Omental fat pad (tissue), 4 donors: ENCODE data around the gene UCN2. TPM values are rescaled to one million over a fixed set of nuclear protein-coding genes. Genes with fewer than 3 reads are reported as not detected.

Source experiments
- ATAC-seq: fragments of 150-250 bp; one replicate; pipeline ENCODE4 v1.9.1; 2016; ENCODE audit warnings: mild to moderate bottlenecking, moderate library complexity; ENCODE audit not compliant: low FRiP score
- DNase-seq: peaks from one replicate; pipeline ENCODE4 v3.0.0-alpha.2; 2019; ENCODE audit warnings: low spot score
- total RNA-seq, 4 donors: library from RNA; depleted of rRNA; stranded (reverse); fragments of >200 nt; gene quantifications; one replicate each; pipeline ENCODE4 v1.1.0, GENCODE V29; 2016
- TF ChIP-seq, protein P1 (sequence below), 3 donors: fragments of 450-650 bp; IDR thresholded peaks; one replicate each; pipeline ENCODE4 v1.5.1; 2016 to 2017; ENCODE audit warnings: antibody characterized with exemption in 3 of 3, mild to moderate bottlenecking in 3 of 3, moderate library complexity in 2 of 3

Gene UCN2
- total RNA-seq, 4 donors from 2014 or later: 0.28 TPM; not detected in 3

DNA sequence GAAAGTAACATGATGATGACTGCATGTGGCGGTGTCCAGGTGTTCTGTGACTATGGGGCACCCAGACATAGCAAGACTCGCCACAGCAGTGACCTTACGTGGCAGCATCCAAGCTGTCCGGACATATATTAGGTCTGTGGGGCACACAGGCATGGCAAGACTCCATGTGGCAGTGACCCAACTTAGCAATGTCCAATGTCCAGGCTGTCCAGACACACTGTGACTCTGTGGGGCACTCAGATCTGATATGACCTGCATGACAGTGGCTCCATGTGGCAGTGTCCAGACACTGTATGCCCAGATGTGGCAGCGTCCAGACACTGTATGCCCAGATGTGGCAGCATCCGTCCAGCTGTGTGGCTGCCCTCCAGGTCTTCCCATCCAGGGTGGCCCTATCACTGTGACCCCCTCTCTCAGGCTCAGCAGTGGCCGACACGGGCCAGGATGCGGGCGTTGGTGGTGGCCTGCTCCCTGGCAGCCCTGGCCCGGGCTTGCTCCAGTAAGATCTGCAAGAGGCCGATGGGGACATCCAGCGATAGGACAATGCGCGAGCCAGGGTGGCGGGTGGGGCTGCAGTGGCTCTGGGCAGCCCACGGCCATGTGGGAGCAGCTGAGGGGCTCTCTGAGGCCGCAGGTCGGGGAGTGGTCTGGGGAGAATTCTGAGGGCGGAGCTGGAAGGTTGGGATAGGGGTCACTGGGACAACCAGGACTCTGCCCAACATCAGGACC, 1.1 kb downstream of the UCN2 start:
- TF ChIP-seq, protein P1, sequence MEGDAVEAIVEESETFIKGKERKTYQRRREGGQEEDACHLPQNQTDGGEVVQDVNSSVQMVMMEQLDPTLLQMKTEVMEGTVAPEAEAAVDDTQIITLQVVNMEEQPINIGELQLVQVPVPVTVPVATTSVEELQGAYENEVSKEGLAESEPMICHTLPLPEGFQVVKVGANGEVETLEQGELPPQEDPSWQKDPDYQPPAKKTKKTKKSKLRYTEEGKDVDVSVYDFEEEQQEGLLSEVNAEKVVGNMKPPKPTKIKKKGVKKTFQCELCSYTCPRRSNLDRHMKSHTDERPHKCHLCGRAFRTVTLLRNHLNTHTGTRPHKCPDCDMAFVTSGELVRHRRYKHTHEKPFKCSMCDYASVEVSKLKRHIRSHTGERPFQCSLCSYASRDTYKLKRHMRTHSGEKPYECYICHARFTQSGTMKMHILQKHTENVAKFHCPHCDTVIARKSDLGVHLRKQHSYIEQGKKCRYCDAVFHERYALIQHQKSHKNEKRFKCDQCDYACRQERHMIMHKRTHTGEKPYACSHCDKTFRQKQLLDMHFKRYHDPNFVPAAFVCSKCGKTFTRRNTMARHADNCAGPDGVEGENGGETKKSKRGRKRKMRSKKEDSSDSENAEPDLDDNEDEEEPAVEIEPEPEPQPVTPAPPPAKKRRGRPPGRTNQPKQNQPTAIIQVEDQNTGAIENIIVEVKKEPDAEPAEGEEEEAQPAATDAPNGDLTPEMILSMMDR (IDR thresholded peaks at IDR 0.05): no peak
- ATAC-seq (no peak), DNase-seq (no peak)

- TF ChIP-seq, protein P1 (IDR thresholded peaks at IDR 0.05): no peak
- DNase-seq (peak; percentile 38), ATAC-seq (no peak)
Observed at GRCh38 chr3:48561045-48561736, 2.4 kb downstream of the UCN2 start.

- DNase-seq (no peak), ATAC-seq (no peak)
- TF ChIP-seq, protein P1 (IDR thresholded peaks at IDR 0.05): no peak
Observed at GRCh38 chr3:48560648-48561018, 2.9 kb downstream of the UCN2 start.

DNA sequence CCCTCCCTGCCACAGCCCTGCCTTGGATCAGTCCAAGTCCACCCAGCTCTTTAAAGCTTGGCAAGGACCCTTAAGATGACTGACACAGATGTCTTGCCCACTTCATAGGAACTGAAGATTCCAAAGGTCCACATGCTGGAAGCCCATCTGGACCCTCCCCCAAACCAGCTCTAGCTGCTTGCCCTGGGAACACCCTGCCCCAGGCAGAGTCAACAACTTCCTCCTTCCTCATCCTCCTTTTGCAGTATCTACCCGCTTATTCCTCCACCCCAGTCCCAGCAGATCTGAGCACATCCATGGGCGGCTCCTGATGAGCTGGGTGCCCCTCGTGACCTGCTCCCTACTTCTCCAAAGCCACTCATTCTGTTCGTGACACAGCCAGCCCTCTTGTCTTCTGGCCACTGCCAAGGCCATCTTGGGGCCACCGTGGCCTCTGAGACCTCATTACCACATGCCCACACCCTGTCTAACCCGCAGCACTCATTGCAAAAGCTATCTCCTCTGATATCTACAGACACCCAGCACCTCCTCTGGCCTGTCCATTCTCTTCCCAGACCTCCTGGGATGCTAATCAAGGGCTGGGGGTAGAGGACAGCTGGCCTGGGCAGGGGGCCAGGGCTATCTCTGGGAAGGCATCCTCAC, 5.0 kb downstream of the UCN2 start:
- ATAC-seq (no peak), DNase-seq (no peak)
- TF ChIP-seq, protein P1 (IDR thresholded peaks at IDR 0.05): no peak

GRCh38 chr3:48556796-48557626, 6.6 kb downstream of the UCN2 start, which contains the start of gene PFKFB4:
PFKFB4 (minus strand) TSS chr3:48556803; CDS start chr3:48556777, 26 bp downstream.
- peak; percentile 89 for DNase-seq
- ATAC-seq: peak; percentile 96
- TF ChIP-seq, protein P1 (IDR thresholded peaks at IDR 0.05): no peak

DNA sequence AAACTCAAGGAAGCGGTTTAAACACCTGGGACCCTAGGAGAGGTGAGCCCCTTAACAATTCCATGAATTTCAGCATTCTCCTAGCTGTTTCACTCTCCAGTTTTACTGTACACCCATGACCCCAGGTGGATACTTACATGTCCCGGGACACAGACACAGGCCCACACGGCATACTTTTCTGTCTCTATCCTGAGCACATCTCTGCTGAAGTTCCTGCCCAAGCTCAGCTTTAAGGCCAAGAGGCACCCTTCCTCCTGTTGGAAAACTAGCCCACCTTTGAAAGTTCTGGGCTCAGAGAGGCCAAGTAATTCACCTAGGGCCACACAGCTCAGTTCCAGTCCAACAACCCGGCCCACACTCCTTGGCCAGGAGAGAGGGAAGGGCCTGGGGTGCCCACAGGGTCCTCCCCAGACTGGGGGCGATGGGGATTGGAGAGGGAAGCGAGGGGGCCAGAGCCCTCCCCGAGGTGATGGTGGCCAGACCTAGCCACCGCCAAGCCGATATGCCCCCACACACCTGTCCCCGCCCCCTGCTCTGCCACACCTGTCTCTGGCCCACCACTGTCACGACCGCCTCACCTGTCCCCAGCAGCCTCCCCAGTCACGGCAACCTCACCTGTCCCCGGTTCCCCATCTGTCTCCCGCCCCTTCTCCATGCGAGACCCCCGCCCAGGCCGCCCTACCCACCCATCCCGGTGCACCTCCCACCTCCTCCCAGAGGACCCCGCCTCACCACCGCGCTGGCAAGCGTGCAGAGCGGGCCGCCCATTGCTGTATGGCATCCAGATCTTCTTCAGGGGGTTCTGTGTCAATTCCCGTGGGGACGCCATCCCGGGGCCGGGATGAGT, 7.4 kb downstream of the UCN2 start:
- no peak for ATAC-seq
- no peak for DNase-seq
- TF ChIP-seq, protein P1 (IDR thresholded peaks at IDR 0.05): no peak
